ENCODE data around the gene FGF11.

Gene FGF11

DNA sequence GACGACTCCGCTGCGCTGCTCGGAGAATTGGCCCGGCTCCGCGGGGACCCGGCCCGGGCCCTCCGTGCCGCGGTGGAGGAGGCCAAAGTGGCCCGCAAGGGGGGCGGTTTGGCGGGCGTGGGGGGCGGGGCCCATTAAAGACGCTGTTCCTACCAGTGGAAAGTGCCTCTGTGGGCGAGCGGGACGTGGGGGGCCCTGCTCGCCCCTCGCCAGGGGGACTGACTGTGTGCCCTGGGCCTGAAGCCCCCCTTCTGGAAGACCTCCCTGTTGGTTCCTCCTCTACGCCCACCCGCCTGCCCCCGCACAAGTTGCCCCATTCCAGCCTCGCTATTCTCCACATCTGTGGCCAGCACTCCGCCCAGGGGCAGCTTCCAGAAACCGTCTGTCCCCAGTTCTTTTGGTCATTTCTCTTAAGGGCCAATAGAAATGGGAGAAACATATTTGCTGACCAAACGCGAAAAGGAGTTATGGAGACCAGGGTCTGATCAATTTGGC lies 1.9 kb upstream of the FGF11 start:
- no peak for TF ChIP-seq SPI1 (IDR thresholded peaks at IDR 0.05; ENCODE audit: borderline replicate concordance, low read depth)
- TF ChIP-seq, protein P1, sequence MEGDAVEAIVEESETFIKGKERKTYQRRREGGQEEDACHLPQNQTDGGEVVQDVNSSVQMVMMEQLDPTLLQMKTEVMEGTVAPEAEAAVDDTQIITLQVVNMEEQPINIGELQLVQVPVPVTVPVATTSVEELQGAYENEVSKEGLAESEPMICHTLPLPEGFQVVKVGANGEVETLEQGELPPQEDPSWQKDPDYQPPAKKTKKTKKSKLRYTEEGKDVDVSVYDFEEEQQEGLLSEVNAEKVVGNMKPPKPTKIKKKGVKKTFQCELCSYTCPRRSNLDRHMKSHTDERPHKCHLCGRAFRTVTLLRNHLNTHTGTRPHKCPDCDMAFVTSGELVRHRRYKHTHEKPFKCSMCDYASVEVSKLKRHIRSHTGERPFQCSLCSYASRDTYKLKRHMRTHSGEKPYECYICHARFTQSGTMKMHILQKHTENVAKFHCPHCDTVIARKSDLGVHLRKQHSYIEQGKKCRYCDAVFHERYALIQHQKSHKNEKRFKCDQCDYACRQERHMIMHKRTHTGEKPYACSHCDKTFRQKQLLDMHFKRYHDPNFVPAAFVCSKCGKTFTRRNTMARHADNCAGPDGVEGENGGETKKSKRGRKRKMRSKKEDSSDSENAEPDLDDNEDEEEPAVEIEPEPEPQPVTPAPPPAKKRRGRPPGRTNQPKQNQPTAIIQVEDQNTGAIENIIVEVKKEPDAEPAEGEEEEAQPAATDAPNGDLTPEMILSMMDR (IDR thresholded peaks at IDR 0.05; ENCODE audit: insufficient read depth, low read length) = no peak
- no peak for TF ChIP-seq GABPA (IDR thresholded peaks at IDR 0.05; ENCODE audit: low read depth)
- TF ChIP-seq, protein P2, sequence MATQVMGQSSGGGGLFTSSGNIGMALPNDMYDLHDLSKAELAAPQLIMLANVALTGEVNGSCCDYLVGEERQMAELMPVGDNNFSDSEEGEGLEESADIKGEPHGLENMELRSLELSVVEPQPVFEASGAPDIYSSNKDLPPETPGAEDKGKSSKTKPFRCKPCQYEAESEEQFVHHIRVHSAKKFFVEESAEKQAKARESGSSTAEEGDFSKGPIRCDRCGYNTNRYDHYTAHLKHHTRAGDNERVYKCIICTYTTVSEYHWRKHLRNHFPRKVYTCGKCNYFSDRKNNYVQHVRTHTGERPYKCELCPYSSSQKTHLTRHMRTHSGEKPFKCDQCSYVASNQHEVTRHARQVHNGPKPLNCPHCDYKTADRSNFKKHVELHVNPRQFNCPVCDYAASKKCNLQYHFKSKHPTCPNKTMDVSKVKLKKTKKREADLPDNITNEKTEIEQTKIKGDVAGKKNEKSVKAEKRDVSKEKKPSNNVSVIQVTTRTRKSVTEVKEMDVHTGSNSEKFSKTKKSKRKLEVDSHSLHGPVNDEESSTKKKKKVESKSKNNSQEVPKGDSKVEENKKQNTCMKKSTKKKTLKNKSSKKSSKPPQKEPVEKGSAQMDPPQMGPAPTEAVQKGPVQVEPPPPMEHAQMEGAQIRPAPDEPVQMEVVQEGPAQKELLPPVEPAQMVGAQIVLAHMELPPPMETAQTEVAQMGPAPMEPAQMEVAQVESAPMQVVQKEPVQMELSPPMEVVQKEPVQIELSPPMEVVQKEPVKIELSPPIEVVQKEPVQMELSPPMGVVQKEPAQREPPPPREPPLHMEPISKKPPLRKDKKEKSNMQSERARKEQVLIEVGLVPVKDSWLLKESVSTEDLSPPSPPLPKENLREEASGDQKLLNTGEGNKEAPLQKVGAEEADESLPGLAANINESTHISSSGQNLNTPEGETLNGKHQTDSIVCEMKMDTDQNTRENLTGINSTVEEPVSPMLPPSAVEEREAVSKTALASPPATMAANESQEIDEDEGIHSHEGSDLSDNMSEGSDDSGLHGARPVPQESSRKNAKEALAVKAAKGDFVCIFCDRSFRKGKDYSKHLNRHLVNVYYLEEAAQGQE (IDR thresholded peaks at IDR 0.05; ENCODE audit: insufficient replicate concordance, low read depth) = no peak
- no peak for TF ChIP-seq POLR2AphosphoS5 (IDR thresholded peaks at IDR 0.05; ENCODE audit: low read depth)
- Histone ChIP-seq H3K27me3 (ENCODE audit: insufficient read depth, poor library complexity, severe bottlenecking) (peaks cover 8% of the 10 kb centered on the region), H3K27ac (replicated peaks) (no peak overlapping the region), H3K4me3 (replicated peaks; ENCODE audit: insufficient read depth, low read length) (peak overlapping the region; percentile 14; the same call in 1 of the 2 replicates)
- DNase-seq (ENCODE audit: low read depth in 1 of 2, low spot score in 1 of 2) = no peak

DNA sequence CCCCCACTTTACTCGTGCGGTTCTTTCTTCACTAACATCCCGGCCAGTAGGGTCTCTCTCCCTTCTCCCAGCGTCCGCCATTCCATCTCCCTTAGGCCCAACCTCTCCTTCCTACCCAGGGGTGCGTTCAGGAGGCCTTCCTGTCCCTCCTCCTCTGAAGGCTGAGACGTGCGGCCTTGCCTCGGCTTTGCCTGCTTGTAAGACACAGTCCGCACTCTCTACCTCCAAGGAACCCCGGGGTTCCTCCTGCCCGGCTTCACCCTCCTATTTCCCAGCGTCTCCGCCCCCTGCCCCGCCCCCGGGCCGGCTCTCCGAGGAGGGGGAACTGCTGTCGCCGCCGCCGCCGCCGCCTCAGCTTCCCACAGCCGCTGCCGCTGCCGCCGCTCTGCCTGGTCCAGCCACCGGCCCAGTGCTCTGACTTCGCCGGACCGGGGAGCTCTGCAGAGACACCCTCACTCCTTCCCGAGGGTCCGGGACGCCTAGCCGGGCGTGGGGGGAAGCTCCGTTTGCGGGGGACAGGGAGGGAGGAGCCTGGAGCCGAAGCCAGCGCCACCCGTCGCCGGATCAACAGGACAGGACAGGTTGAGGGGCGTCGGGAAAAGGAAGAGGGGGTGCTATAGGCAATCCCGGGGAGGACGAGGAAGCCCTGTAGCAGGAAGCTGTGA lies 1.2 kb upstream of the FGF11 start:
- TF ChIP-seq, protein P1 (IDR thresholded peaks at IDR 0.05; ENCODE audit: insufficient read depth, low read length) = no peak
- TF ChIP-seq, protein P2 (IDR thresholded peaks at IDR 0.05; ENCODE audit: insufficient replicate concordance, low read depth) = no peak
- TF ChIP-seq POLR2AphosphoS5 (IDR thresholded peaks at IDR 0.05; ENCODE audit: low read depth) (no peak), GABPA (IDR thresholded peaks at IDR 0.05; ENCODE audit: low read depth) (no peak), SPI1 (IDR thresholded peaks at IDR 0.05; ENCODE audit: borderline replicate concordance, low read depth) (no peak)
- Histone ChIP-seq H3K27ac (replicated peaks) (no peak overlapping the region), H3K4me3 (replicated peaks; ENCODE audit: insufficient read depth, low read length) (peak overlapping the region; percentile 17; the same call in 1 of the 2 replicates), H3K27me3 (ENCODE audit: insufficient read depth, poor library complexity, severe bottlenecking) (peaks cover 8% of the 10 kb centered on the region)
- peak; percentile 26 to 60 for DNase-seq (ENCODE audit: low read depth in 1 of 2, low spot score in 1 of 2)

DNA sequence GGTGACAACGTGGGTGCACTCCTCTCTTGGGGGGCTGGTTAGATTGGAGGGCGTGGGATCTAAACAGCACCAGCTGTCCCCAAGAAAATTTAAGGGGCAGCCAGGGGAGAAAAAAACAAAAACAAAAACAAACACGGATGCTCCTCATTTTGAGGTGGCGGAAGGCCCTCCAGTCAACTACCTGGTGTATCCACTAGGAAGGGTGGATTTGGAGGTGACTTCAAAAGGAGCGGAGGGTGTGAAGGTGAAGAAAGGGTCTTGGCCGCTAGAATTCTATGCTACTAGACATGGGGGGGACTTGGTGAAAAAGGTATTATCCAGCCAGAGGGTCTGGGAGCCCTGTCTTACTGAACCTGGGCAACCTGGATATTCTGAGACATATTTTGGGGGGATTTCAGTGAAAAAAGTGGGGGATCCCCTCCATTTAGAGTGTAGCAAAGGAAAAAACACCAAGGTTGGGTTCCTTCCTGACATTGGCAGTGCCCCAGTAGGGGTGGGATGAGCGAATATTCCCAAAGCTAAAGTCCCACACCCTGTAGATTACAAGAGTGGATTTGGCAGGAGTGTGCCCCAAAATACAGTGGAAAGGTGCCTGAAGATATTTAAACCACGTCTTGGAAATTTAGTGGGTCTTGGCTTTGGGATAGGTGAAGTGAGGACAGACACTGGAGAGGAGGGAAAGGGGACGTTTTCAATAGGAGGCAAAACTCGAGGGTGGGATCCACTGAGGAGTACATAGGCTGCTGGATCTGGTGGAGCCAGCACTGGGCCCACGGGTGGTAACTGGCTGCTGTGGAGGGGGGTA lies 454 bp upstream of the FGF11 start:
- Histone ChIP-seq H3K27ac (replicated peaks) (no peak overlapping the region), H3K27me3 (ENCODE audit: insufficient read depth, poor library complexity, severe bottlenecking) (peaks cover 8% of the 10 kb centered on the region), H3K4me3 (replicated peaks; ENCODE audit: insufficient read depth, low read length) (no peak overlapping the region; the same call in 1 of the 2 replicates)
- DNase-seq (ENCODE audit: low read depth in 1 of 2, low spot score in 1 of 2) = no peak
- TF ChIP-seq, protein P1 (IDR thresholded peaks at IDR 0.05; ENCODE audit: insufficient read depth, low read length) = no peak
- no peak for TF ChIP-seq GABPA (IDR thresholded peaks at IDR 0.05; ENCODE audit: low read depth)
- no peak for TF ChIP-seq SPI1 (IDR thresholded peaks at IDR 0.05; ENCODE audit: borderline replicate concordance, low read depth)
- no peak for TF ChIP-seq POLR2AphosphoS5 (IDR thresholded peaks at IDR 0.05; ENCODE audit: low read depth)
- TF ChIP-seq, protein P2 (IDR thresholded peaks at IDR 0.05; ENCODE audit: insufficient replicate concordance, low read depth) = no peak

Data from HL-60 (cell line).